Calu3 (cell line): ENCODE results near the gene LRFN2. TPM values are rescaled to one million over a fixed set of nuclear protein-coding genes. Genes with fewer than 3 reads are reported as not detected.

ENCODE experiments used
- BruUV-seq: library from RNA; stranded (reverse); fragments of 400-500 nt; replicated peaks from 2 replicates; lab custom pipeline; 2021; lab: Mats Ljungman, UMichigan
- CTCF ChIA-PET: fragments of 300-600 bp; sonication (Branson Sonifier 250); formaldehyde crosslinking; loops from one replicate; lab custom pipeline; 2022; ENCODE audit warnings: antibody characterized with exemption; lab: Charles Lee
- DNase-seq: peaks from one replicate; pipeline ENCODE4 v3.0.0; 2022
- H3K27ac Mint-ChIP-seq: one replicate; pipeline ENCODE4 v1.8.0; 2022; ENCODE audit warnings: mixed read lengths; ENCODE audit not compliant: unreplicated experiment
- H3K27me3 Mint-ChIP-seq: one replicate; pipeline ENCODE4 v1.8.0; 2022; ENCODE audit warnings: mixed read lengths; ENCODE audit not compliant: unreplicated experiment
- H3K36me3 Mint-ChIP-seq: one replicate; pipeline ENCODE4 v1.8.0; 2022; ENCODE audit warnings: mild to moderate bottlenecking, moderate library complexity, mixed read lengths; ENCODE audit not compliant: insufficient read depth, unreplicated experiment
- H3K4me1 Mint-ChIP-seq: one replicate; pipeline ENCODE4 v1.8.0; 2022; ENCODE audit warnings: mild to moderate bottlenecking, low read depth, mixed read lengths; ENCODE audit not compliant: unreplicated experiment
- H3K4me3 Mint-ChIP-seq: one replicate; pipeline ENCODE4 v1.8.0; 2022; ENCODE audit warnings: mild to moderate bottlenecking, low read depth, moderate library complexity, mixed read lengths; ENCODE audit not compliant: unreplicated experiment
- H3K9me3 Mint-ChIP-seq: one replicate; pipeline ENCODE4 v1.8.0; 2022; ENCODE audit warnings: low read depth, mixed read lengths; ENCODE audit not compliant: unreplicated experiment
- CTCF ChIP-seq: fragments of 200-600 bp; IDR thresholded peaks from one replicate; pipeline ENCODE4 v1.8.0; 2022; ENCODE audit warnings: antibody characterized with exemption; ENCODE audit not compliant: unreplicated experiment
- intact Hi-C: fragments of 100-400 bp; cut with micrococcal nuclease; formaldehyde crosslinking; loops from one replicate; pipeline ENCODE4 v1.10.0; 2022; ENCODE audit not compliant: unreplicated experiment
- total RNA-seq: library from RNA; stranded (reverse); gene quantifications from 2 replicates; pipeline ENCODE4 v1.2.3, GENCODE V29; 2022

LRFN2 gene
- total RNA-seq, 1 experiment from 2014 or later, result not detected

GRCh38 chr6:40543776-40544175 lies 43.4 kb downstream of the LRFN2 start:
- CTCF ChIA-PET, result interaction anchor here (0.8 kb wide), 1 partner anchor 157 kb away, joined by 3 read pairs; no protein-coding TSS in a partner anchor
- Mint-ChIP-seq H3K4me1 (no peaks in the 10 kb centered on the region), H3K27ac (no peak overlapping the region), H3K36me3 (no peaks in the 10 kb centered on the region), H3K27me3 (peaks cover 74% of the 10 kb centered on the region), H3K4me3 (no peak overlapping the region), H3K9me3 (no peaks in the 10 kb centered on the region)
- TF ChIP-seq CTCF, result no peak
- BruUV-seq, result no TSS peak
- intact Hi-C loops, result no loop called here
- no peak for DNase-seq

DNA sequence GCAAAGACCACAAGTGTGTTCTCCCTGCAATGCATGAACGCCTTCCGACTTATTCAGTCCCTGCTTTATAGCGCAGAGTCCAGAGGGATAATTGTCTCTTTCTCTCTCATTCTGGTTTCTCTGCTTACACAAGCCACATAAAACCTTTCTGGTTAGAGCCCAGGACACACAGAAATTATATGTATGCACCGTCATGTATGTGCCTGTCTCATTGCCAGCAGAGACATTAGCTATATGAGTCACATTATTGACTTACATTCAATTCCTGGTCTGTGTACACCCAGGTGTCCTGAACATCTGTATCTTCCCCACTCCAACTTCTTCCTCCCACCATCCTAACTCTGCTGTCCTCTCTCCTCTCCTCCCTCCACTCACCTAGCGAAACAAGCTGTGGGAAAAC lies 44.0 kb downstream of the LRFN2 start:
- no peak for DNase-seq
- CTCF ChIA-PET, result no interaction called here
- no TSS peak for BruUV-seq
- intact Hi-C loops, result no loop called here
- Mint-ChIP-seq H3K9me3 (no peaks in the 10 kb centered on the region), H3K36me3 (no peaks in the 10 kb centered on the region), H3K27ac (no peak overlapping the region), H3K4me3 (no peak overlapping the region), H3K27me3 (peaks cover 80% of the 10 kb centered on the region), H3K4me1 (no peaks in the 10 kb centered on the region)
- TF ChIP-seq CTCF, result no peak

DNA sequence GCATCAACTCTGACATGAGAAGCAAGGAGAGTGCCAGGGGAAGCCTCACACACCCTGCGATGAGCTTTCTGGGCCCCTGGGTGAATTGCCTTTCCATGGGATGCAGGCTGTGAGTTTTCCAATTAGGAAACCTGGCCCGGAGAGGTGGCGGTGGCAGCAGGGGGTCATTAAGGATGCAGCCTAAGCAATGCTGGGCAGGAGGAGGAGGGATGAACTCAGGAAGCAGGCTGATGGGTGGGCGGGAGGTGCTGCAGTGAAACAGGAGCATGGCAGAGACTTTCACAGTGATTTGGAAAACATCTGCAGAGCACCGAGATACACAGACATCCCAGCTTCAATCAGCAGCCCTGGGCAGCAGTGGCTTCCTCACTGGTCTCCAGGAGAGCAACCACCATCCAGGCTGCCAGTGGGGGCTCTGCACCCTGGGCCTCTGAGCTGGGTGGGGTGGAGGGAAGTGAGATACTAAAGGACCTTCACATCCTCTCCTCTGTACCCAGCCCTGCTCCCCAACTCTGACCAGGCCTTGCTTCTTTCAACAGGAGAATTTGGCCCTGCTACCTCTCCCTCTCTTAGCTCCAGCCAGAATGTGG lies 44.9 kb downstream of the LRFN2 start:
- Mint-ChIP-seq H3K27ac (no peak overlapping the region), H3K36me3 (no peaks in the 10 kb centered on the region)

GRCh38 chr6:40541556-40542174 lies 45.5 kb downstream of the LRFN2 start:
- Mint-ChIP-seq H3K36me3 (no peaks in the 10 kb centered on the region), H3K27ac (no peak overlapping the region), H3K27me3 (peaks cover 92% of the 10 kb centered on the region), H3K4me1 (no peaks in the 10 kb centered on the region), H3K9me3 (no peaks in the 10 kb centered on the region), H3K4me3 (no peak overlapping the region)
- CTCF ChIA-PET, result no interaction called here
- no peak for TF ChIP-seq CTCF
- BruUV-seq, result no TSS peak
- no peak for DNase-seq
- intact Hi-C loops, result no loop called here

More for the DNA sequence above, 44.9 kb downstream of the LRFN2 start:
- no peak for DNase-seq
- peaks cover 87% of the 10 kb centered on the region for H3K27me3 Mint-ChIP-seq
- no peaks in the 10 kb centered on the region for H3K4me1 Mint-ChIP-seq
- H3K9me3 Mint-ChIP-seq, result no peaks in the 10 kb centered on the region
- no peak overlapping the region for H3K4me3 Mint-ChIP-seq
- CTCF ChIA-PET, result interaction anchor here (0.7 kb wide), 1 partner anchor 463 kb away, joined by 3 read pairs; no protein-coding TSS in a partner anchor
- TF ChIP-seq CTCF, result no peak
- no TSS peak for BruUV-seq
- intact Hi-C loops, result no loop called here
